ENCODE measurements around the gene BTBD2. TPM values are rescaled to one million over a fixed set of nuclear protein-coding genes. Genes with fewer than 3 reads are reported as not detected.

The BTBD2 gene
- total and polyA plus RNA-seq, 8 donors: 63.1 to 112 (median 95.2) TPM

- DNase-seq: no peak
- intact Hi-C loops (cut with DNase I): no loop called here
- TF ChIP-seq CTCF (IDR thresholded peaks at IDR 0.05): no peak
Observed at GRCh38 chr19:2048104-2048958, 32.8 kb upstream of the BTBD2 start.

GRCh38 chr19:2047449-2048103 is 32.1 kb upstream of the BTBD2 start:
- DNase-seq (peak in 2 of 4 donors; percentile 76 to 92), ATAC-seq (no peak)
- intact Hi-C loops (cut with DNase I): no loop called here
- H3K27ac ChIP-seq: peak overlapping the region; percentile 95 to 97
- H3K9me3 ChIP-seq: no peaks in the 10 kb centered on the region
- no peak for TF ChIP-seq CTCF (IDR thresholded peaks at IDR 0.05)
- peaks cover 0 to 67% of the 10 kb centered on the region in 2 donors for H3K36me3 ChIP-seq
- H3K27me3 ChIP-seq: no peaks in the 10 kb centered on the region
- H3K4me3 ChIP-seq: peak overlapping the region in 1 of 2 donors; percentile 99
- peaks cover 57 to 86% of the 10 kb centered on the region in 2 donors for H3K4me1 ChIP-seq

More at GRCh38 chr19:2048104-2048958, 32.8 kb upstream of the BTBD2 start:
- Histone ChIP-seq H3K4me1 (peaks cover 50 to 78% of the 10 kb centered on the region in 2 donors), H3K27ac (peak overlapping the region; percentile 95 to 97), H3K36me3 (peaks cover 0 to 59% of the 10 kb centered on the region in 2 donors), H3K4me3 (peak overlapping the region; percentile 92 to 99), H3K9me3 (no peaks in the 10 kb centered on the region), H3K27me3 (no peaks in the 10 kb centered on the region)
- ATAC-seq: no peak

GRCh38 chr19:2047076-2047448 is 31.5 kb upstream of the BTBD2 start:
- no peak overlapping the region for H3K4me3 ChIP-seq
- H3K36me3 ChIP-seq: peaks cover 0 to 71% of the 10 kb centered on the region in 2 donors
- H3K4me1 ChIP-seq: peaks cover 61 to 86% of the 10 kb centered on the region in 2 donors
- DNase-seq (no peak), ATAC-seq (no peak)
- TF ChIP-seq CTCF (IDR thresholded peaks at IDR 0.05): no peak
- intact Hi-C loops (cut with DNase I): no loop called here
- no peaks in the 10 kb centered on the region for H3K27me3 ChIP-seq
- peak overlapping the region; percentile 95 to 97 for H3K27ac ChIP-seq
- H3K9me3 ChIP-seq: no peaks in the 10 kb centered on the region

- Histone ChIP-seq H3K9me3 (no peaks in the 10 kb centered on the region), H3K27ac (peak overlapping the region in 1 of 2 donors; percentile 86), H3K27me3 (no peaks in the 10 kb centered on the region), H3K36me3 (peaks cover 4 to 78% of the 10 kb centered on the region in 2 donors), H3K4me3 (no peak overlapping the region), H3K4me1 (peaks cover 57 to 86% of the 10 kb centered on the region in 2 donors)
- intact Hi-C loops (cut with DNase I): no loop called here
- ATAC-seq (no peak), DNase-seq (peak in 1 of 4 donors; percentile 73)
- no peak for TF ChIP-seq CTCF (IDR thresholded peaks at IDR 0.05)
Observed at GRCh38 chr19:2046046-2046907, 30.8 kb upstream of the BTBD2 start.

Measured in left lung (tissue), 10 donors.